ENCODE results near the gene NNT. TPM values are rescaled to one million over a fixed set of nuclear protein-coding genes. Genes with fewer than 3 reads are reported as not detected.

NNT gene
- total and polyA plus RNA-seq, 9 of the 15 experiments (the other 6 are each of a cell fraction or from before 2014, with no cell fraction given), result 21.9 to 68.6 (median 42.2) TPM

DNA sequence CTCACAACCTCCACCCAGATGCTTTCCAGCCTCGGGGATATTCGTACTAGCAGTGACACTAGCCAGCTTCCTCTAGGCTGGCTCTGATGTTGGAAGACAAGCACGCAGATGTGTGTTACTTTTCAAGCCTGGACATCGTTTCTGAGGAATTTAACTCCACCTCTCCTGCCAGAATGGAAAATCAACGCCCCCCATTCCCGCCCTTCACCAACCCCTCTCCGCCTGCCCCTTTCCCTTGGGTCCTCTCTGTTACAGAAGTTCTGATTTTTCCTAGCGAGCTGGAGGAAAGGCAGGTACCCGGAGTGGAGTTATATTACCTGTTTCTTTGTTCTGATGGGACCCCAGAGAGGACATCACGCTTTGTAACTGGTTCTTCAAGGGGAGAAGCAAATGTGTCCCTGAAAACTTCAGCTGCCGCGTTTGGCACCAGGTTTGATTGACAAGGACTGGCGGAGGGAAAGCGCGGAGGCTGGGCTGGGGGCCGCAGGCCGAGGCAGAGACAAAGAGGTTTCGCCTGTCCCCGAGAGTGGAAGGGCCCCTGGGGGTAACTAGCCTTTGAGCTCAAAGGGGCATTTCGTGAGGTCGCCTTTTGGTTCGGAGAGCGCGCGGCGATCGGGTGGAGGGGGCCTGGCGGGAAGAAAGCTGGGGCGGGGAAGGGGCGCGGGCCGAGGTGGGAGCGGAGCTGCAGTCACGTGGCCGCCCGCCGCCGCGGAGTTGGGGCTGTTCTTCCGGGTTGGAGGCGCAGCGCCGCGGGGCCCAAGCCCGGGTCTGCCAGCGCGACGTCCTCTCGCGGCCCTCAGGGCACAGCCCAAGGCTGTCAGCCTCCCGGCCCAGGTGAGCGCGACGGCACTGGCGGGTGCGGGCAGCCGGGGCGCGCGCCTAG, at the start of gene NNT (continued):
- no peak for TF ChIP-seq XRCC4 (IDR thresholded peaks at IDR 0.05; ENCODE audit: extremely low read depth, insufficient read depth, insufficient read length)
- TF ChIP-seq RBM22 (IDR thresholded peaks at IDR 0.05; ENCODE audit: low read depth, low read length, poor library complexity, severe bottlenecking), result no peak
- TF ChIP-seq, protein P1, sequence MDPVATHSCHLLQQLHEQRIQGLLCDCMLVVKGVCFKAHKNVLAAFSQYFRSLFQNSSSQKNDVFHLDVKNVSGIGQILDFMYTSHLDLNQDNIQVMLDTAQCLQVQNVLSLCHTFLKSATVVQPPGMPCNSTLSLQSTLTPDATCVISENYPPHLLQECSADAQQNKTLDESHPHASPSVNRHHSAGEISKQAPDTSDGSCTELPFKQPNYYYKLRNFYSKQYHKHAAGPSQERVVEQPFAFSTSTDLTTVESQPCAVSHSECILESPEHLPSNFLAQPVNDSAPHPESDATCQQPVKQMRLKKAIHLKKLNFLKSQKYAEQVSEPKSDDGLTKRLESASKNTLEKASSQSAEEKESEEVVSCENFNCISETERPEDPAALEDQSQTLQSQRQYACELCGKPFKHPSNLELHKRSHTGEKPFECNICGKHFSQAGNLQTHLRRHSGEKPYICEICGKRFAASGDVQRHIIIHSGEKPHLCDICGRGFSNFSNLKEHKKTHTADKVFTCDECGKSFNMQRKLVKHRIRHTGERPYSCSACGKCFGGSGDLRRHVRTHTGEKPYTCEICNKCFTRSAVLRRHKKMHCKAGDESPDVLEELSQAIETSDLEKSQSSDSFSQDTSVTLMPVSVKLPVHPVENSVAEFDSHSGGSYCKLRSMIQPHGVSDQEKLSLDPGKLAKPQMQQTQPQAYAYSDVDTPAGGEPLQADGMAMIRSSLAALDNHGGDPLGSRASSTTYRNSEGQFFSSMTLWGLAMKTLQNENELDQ (CRISPR knock-in tag; IDR thresholded peaks at IDR 0.05; ENCODE audit: borderline replicate concordance), result no peak
- no peak for TF ChIP-seq HDAC3 (IDR thresholded peaks at IDR 0.05; ENCODE audit: borderline replicate concordance, partially characterized antibody)
- no peak for TF ChIP-seq ZNF347 (CRISPR knock-in tag; IDR thresholded peaks at IDR 0.05; ENCODE audit: low read depth)
- TF ChIP-seq TARDBP (IDR thresholded peaks at IDR 0.05), result no peak
- no peak for TF ChIP-seq ZC3H4 (CRISPR knock-in tag; IDR thresholded peaks at IDR 0.05; ENCODE audit: borderline replicate concordance)
- TF ChIP-seq CCAR2 (IDR thresholded peaks at IDR 0.05; ENCODE audit: low read depth, low read length), result no peak
- TF ChIP-seq ZNF584 (CRISPR knock-in tag; IDR thresholded peaks at IDR 0.05; ENCODE audit: low read depth), result no peak
- no peak for TF ChIP-seq SMAD3 (CRISPR knock-in tag; conservative IDR thresholded peaks at IDR 0.05)
- no peak for TF ChIP-seq PYGO2 (tag; IDR thresholded peaks at IDR 0.05)
- TF ChIP-seq TOE1 (IDR thresholded peaks at IDR 0.05; ENCODE audit: borderline replicate concordance), result peak; percentile 62
- 0 out of 2 replicates have a peak, but pooled peaks have one; percentile 10 for TF ChIP-seq TOE1 (CRISPR knock-in tag; IDR thresholded peaks at IDR 0.05; ENCODE audit: borderline replicate concordance, low read depth)
- TF ChIP-seq NCOR1 (IDR thresholded peaks at IDR 0.05), result no peak
- no peak for TF ChIP-seq ZNF184 (CRISPR knock-in tag; IDR thresholded peaks at IDR 0.05)
- TF ChIP-seq, protein P2, sequence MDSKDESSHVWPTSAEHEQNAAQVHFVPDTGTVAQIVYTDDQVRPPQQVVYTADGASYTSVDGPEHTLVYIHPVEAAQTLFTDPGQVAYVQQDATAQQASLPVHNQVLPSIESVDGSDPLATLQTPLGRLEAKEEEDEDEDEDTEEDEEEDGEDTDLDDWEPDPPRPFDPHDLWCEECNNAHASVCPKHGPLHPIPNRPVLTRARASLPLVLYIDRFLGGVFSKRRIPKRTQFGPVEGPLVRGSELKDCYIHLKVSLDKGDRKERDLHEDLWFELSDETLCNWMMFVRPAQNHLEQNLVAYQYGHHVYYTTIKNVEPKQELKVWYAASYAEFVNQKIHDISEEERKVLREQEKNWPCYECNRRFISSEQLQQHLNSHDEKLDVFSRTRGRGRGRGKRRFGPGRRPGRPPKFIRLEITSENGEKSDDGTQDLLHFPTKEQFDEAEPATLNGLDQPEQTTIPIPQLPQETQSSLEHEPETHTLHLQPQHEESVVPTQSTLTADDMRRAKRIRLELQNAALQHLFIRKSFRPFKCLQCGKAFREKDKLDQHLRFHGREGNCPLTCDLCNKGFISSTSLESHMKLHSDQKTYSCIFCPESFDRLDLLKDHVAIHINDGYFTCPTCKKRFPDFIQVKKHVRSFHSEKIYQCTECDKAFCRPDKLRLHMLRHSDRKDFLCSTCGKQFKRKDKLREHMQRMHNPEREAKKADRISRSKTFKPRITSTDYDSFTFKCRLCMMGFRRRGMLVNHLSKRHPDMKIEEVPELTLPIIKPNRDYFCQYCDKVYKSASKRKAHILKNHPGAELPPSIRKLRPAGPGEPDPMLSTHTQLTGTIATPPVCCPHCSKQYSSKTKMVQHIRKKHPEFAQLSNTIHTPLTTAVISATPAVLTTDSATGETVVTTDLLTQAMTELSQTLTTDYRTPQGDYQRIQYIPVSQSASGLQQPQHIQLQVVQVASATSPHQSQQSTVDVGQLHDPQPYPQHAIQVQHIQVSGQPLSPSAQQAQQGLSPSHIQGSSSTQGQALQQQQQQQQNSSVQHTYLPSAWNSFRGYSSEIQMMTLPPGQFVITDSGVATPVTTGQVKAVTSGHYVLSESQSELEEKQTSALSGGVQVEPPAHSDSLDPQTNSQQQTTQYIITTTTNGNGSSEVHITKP (IDR thresholded peaks at IDR 0.05; ENCODE audit: partially characterized antibody), result no peak
- TF ChIP-seq SRF (CRISPR knock-in tag; IDR thresholded peaks at IDR 0.05), result no peak
- 0 out of 2 replicates have a peak, but pooled peaks have one; percentile 37 for TF ChIP-seq XRCC5 (IDR thresholded peaks at IDR 0.05; ENCODE audit: low read depth, low read length)
- TF ChIP-seq NELFE (IDR thresholded peaks at IDR 0.05; ENCODE audit: insufficient read depth, insufficient read length), result no peak
- no peak for TF ChIP-seq KLF13 (tag; IDR thresholded peaks at IDR 0.05; ENCODE audit: borderline replicate concordance, low read depth)
- TF ChIP-seq SAFB (IDR thresholded peaks at IDR 0.05; ENCODE audit: borderline replicate concordance, low read depth, low read length), result no peak
- no peak for TF ChIP-seq STAT5B (CRISPR knock-in tag; IDR thresholded peaks at IDR 0.05)

Measured in K562 (cell line).